Mesodermal cell (in vitro differentiated cells): Measurements from ENCODE around the gene SERPINI1.

Source experiments
- H3K27ac ChIP-seq: 2 replicates; pipeline ENCODE4 v1.7.0; 2013; ENCODE audit warnings: mild to moderate bottlenecking, low read depth, low read length, moderate library complexity; ENCODE audit not compliant: severe bottlenecking
- H3K36me3 ChIP-seq: 2 replicates; pipeline ENCODE4 v1.7.1; 2013; ENCODE audit warnings: mild to moderate bottlenecking, low read length, moderate library complexity; ENCODE audit not compliant: control insufficient read depth, insufficient read depth
- H3K4me1 ChIP-seq: one replicate; pipeline ENCODE4 v1.7.1; 2013; ENCODE audit warnings: mild to moderate bottlenecking, low read length; ENCODE audit not compliant: insufficient read depth, control insufficient read depth, poor library complexity, severe bottlenecking
- H3K4me3 ChIP-seq: 2 replicates; pipeline ENCODE4 v1.7.0; 2013; ENCODE audit warnings: low read length, control low read depth, mild to moderate bottlenecking; ENCODE audit not compliant: insufficient read depth, poor library complexity, severe bottlenecking; ENCODE audit errors: extremely low read depth
- H3K9me3 ChIP-seq: 2 replicates; pipeline ENCODE4 v1.7.1; 2013; ENCODE audit warnings: mild to moderate bottlenecking, low read length, moderate library complexity; ENCODE audit not compliant: control insufficient read depth
- WGBS, 2 experiments: methylation state at CpG; one replicate each; pipeline ENCODE4 v1.1.5; 2013; ENCODE audit warnings: missing lambda C conversion rate in 2 of 2; ENCODE audit not compliant: insufficient coverage in 2 of 2; 5-methylcytosine and 5-hydroxymethylcytosine counted together

The SERPINI1 gene

DNA sequence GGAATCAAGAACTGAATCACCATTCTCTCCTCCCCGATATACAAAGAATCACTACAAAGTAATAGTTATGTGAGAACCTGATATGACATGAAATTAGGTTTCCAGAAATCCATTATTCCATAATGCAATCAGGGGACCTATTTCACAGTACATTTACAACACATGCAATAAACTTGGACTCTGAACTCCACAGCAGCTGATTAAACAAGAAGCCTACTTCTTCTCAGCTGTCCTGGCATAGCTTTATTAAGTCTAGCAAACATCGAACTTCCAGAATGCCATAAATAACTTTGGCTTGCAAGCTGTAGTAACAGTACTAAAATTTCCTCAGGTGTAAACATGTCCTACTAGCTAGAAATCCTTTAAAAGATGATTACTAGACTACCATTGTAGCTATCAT is 18.6 kb upstream of the SERPINI1 start:
- H3K36me3 ChIP-seq = peaks cover 54% of the 10 kb centered on the region
- H3K27ac ChIP-seq = no peak overlapping the region
- no peak overlapping the region for H3K4me3 ChIP-seq
- WGBS, 2 experiments = 83% methylated on average over 1 of the region's 2 CpGs; no CpG with 5 or more reads in 1 of the 2 experiments
- no peaks in the 10 kb centered on the region for H3K4me1 ChIP-seq
- H3K9me3 ChIP-seq = no peaks in the 10 kb centered on the region

DNA sequence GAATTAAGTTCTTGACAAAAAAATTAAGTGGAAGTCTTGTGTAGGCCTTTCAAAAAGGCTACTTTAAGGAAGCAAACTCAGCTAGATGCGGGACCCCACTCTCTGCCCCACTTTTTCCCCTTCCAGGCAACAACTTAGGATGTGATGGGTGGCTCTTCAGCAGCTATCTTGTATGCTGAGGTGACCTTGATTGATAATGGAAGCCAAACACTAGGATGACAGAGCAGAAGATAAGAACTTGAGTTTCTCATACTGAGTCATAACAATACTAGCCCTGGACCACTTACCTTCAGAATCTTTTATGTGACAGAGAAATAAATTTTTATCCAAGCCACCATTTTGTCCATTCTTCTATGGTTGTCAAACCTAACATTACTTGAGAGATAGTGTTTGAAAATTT is 16.9 kb upstream of the SERPINI1 start:
- no peak overlapping the region for H3K4me3 ChIP-seq
- no peaks in the 10 kb centered on the region for H3K4me1 ChIP-seq
- no peaks in the 10 kb centered on the region for H3K9me3 ChIP-seq
- WGBS, 2 experiments = no CpG with 5 or more reads among the region's 1 CpG
- peaks cover 64% of the 10 kb centered on the region for H3K36me3 ChIP-seq
- H3K27ac ChIP-seq = no peak overlapping the region

DNA sequence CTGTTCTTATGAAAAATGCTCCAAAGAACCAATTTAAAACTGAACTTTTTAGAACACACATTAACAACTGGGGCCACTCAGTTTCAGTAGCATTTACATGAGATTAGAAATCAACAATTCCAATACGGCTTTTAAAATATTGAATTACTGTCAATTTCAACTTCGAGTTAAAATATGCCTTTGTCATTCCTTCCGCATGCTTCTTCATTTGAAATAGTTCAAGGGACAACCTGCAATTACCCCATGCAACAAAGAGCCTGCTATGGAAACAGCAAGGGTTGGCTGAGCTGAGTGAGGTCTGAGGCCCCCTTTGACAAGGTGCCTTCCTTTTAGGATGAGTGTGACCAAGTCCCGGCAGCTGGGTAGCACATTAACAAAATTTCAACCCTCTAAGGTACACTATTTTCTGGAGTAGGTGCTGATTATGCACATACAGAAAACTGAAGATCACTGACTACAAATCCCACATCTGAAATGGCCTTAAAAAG is 12.5 kb upstream of the SERPINI1 start:
- Histone ChIP-seq H3K36me3 (peaks cover 36% of the 10 kb centered on the region), H3K27ac (no peak overlapping the region), H3K4me3 (no peak overlapping the region), H3K9me3 (no peaks in the 10 kb centered on the region), H3K4me1 (no peaks in the 10 kb centered on the region)
- 76 to 85% methylated on average over 2 to 3 of the region's 4 CpGs for WGBS, 2 experiments

DNA sequence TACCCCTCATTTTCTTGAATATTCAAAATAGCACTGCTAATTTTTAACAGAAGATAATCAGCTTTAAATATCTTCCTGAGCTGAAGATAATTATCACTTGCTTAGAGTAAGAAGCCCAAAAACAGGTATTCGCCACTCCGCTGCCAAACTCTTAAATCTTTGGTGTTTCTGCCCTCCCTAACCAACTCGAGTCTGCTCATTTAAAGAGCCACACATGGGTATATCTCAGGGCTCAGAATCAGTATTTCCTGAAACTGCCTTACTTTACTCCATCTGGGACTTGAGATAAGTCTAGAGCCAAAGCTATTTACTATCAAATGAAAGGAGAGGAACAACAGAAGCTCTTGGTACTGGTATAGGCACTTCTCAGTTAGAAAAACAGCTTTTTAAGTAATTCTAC is 11.6 kb upstream of the SERPINI1 start:
- Histone ChIP-seq H3K4me1 (peaks cover 6% of the 10 kb centered on the region), H3K9me3 (no peaks in the 10 kb centered on the region), H3K36me3 (peaks cover 28% of the 10 kb centered on the region), H3K27ac (peak overlapping the region; percentile 67), H3K4me3 (no peak overlapping the region)
- WGBS, 2 experiments = 71 to 91% methylated on average over 2 to 3 of the region's 3 CpGs

DNA sequence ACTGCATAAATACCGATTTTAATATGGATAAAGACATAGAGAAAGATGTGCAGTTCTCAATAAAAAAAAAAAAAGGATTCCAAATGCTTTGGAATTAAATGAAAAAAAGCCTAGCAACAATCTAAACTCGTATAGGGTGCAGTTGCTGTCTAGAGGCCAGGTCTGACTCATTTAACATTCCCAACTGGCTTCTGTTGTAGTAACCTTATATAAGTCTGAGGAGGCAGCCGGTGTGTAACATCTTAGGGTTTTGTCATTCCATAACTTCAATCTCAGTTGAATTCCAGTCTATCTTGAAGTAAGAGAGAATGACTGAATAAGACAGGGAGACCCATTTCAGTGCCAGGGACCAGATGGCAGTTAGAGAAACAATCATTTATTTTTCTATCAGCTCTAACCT is 7.3 kb upstream of the SERPINI1 start:
- H3K4me1 ChIP-seq = peaks cover 8% of the 10 kb centered on the region
- no peak overlapping the region for H3K27ac ChIP-seq
- no peaks in the 10 kb centered on the region for H3K9me3 ChIP-seq
- WGBS, 2 experiments = 67% methylated on average over 1 of the region's 3 CpGs; no CpG with 5 or more reads in 1 of the 2 experiments
- H3K4me3 ChIP-seq = no peak overlapping the region
- H3K36me3 ChIP-seq = peaks cover 4% of the 10 kb centered on the region

DNA sequence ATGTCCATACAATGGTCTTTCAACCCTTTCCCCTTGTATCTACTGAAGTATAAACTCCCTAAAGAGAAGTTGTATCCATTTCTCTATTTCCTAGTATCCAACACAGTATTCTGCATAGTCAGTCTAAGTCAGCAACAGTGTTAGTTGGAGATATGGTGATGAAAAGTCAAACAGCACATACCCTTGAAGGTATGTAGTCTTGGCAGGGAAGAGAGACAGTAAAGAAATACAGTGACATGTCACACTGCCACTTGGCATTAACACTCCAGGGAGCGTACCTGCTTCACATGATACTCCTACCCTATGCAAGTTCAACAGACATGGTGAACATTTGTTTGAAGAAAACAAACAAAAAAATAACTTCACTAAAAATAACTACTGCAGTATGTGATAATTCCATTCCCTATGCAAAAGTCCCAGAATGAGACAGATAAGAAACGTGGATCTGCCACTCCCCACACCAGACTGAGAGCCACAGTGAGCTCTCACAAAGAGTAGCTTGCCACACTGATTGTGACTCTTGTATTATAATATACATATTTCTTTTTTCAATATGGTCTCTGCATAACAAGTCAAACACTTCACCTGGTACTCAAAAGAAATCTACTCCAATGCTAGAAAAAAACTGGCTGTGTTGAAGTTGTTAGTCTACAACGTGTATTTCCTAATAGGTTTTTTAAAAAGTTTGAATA is 6.7 kb upstream of the SERPINI1 start:
- peak overlapping the region; percentile 17 for H3K27ac ChIP-seq

DNA sequence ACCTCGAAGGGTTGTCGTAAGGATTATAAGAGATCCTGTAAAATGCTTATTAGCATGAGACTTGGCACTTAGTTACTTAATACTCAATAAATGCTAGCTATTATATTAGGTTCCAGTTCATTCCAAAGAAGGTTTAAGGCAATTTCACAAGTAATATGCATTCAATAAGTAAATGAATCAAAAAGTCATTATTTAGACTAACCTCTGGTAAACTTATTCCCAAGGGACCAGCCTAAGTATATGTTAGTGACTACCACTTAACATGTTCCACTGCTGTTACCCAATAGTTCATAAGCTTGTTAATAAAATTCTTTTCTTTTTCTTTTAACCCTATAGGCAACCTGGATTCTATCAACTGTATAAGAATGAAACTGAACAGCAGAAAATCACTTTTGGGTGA is 5.9 kb upstream of the SERPINI1 start:
- Histone ChIP-seq H3K9me3 (no peaks in the 10 kb centered on the region), H3K36me3 (peaks cover 3% of the 10 kb centered on the region), H3K27ac (no peak overlapping the region), H3K4me3 (no peak overlapping the region), H3K4me1 (peaks cover 8% of the 10 kb centered on the region)
- WGBS, 2 experiments = no CpG with 5 or more reads among the region's 2 CpGs

More for the DNA sequence above, 6.7 kb upstream of the SERPINI1 start:
- Histone ChIP-seq H3K9me3 (no peaks in the 10 kb centered on the region), H3K36me3 (peaks cover 3% of the 10 kb centered on the region), H3K4me1 (peaks cover 8% of the 10 kb centered on the region), H3K4me3 (no peak overlapping the region)
- WGBS, 2 experiments = no CpG with 5 or more reads among the region's 3 CpGs

DNA sequence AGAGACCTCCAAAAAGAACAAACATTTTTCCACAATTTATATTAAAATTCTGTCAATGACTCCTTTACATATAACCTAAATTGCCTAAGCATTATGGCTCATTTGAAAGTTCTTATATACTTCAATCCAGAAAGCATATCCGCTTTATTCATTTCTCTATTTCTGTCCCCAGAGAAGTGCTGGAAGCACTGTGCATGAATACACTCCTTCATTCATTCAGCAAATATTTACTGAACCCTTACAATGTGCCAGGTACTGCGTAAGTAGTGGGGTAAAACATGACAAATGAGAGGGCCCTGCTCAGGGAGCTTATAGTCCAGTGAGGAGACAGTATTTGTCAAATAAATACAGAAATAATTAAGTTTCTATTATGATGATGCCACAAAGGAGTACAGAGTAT is 4.1 kb upstream of the SERPINI1 start:
- 100% methylated on average over 1 of the region's 2 CpGs for WGBS, 2 experiments
- no peaks in the 10 kb centered on the region for H3K9me3 ChIP-seq
- peaks cover 3% of the 10 kb centered on the region for H3K36me3 ChIP-seq
- peaks cover 12% of the 10 kb centered on the region for H3K4me1 ChIP-seq
- no peak overlapping the region for H3K27ac ChIP-seq
- H3K4me3 ChIP-seq = no peak overlapping the region

DNA sequence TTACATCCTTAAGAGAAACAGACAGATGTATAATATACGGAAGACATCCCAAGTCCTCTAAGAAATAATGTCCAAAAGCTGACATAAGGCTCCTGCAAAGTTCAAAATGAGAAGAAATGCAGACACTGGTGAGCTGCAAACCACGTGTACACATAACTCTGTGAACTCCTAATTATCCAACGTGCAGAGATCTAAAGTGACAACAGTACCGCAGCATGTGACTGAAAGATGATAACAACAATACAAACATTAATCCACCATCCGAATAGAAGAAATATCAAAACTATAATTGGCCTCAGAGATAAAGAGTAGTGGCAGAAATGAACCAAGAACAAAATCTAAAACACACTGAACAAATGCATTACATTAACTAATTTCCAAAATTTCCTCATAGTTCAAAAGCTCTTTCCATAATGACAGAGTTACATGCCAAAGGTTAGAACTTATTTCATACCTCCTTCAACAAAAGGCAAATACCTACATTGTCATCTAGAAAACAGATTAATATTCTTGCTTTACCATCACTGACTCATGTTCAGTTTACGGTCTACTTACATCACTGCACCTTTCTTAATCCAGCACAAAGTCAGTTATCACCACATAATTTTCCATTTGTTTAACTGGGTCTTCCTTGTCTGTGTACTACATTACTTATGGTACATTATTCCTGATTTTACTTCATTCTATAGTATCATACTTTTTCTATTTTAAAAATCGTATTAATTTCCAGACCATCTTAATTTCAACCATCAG is 3.0 kb upstream of the SERPINI1 start:
- H3K4me1 ChIP-seq = peaks cover 12% of the 10 kb centered on the region
- peaks cover 3% of the 10 kb centered on the region for H3K36me3 ChIP-seq
- H3K4me3 ChIP-seq = no peak overlapping the region
- 87 to 94% methylated on average over 2 of the region's 7 CpGs for WGBS, 2 experiments
- H3K9me3 ChIP-seq = no peaks in the 10 kb centered on the region
- H3K27ac ChIP-seq = no peak overlapping the region

DNA sequence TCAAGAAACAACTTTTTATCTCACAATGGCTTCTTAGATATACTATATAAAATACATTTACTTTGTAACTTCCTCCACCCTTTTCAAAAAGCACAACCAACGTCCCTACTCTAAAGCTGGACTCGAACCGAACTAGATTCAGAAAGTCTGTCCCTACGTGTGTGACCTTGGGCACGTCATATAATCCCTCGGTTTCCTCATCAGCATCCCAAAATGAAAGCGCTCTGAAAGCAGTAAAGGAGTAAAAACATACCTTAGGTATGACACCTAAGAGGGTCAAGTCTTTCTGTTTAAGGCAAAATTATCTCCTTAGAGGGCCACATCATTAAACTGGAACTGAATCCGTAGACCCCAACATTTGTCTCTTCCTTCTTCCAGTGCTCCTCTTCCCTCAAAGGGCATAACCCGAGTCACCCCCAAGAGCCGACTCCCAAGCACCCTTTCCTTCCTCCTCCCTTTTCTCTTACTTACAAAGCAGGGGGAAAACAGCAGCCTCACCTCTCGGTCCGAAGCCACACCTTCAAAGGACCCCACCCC is 1.5 kb upstream of the SERPINI1 start:
- Histone ChIP-seq H3K4me3 (peak overlapping the region; percentile 95), H3K4me1 (peaks cover 4% of the 10 kb centered on the region), H3K9me3 (no peaks in the 10 kb centered on the region), H3K27ac (peak overlapping the region; percentile 90), H3K36me3 (peaks cover 3% of the 10 kb centered on the region)
- WGBS, 2 experiments = 0 to 3% methylated on average over 3 to 12 of the region's 12 CpGs
